ENCODE data around the gene PLCB1.
"Not testable (repeated sequence)": the region's sequence is repeated elsewhere in the genome, so short reads cannot be mapped to it uniquely, and the experiment has no call there.

The PLCB1 gene

GRCh38 chr20:8404912-8405635 is 273.0 kb downstream of the PLCB1 start:
- DNase-seq (ENCODE audit: low read depth), result no peak

GRCh38 chr20:8406391-8406790 is 274.3 kb downstream of the PLCB1 start:
- no peak for DNase-seq (ENCODE audit: low read depth)

- DNase-seq (ENCODE audit: low read depth), result no peak
Measured at GRCh38 chr20:8408587-8409307, 276.7 kb downstream of the PLCB1 start.

GRCh38 chr20:8413691-8414090 is 281.6 kb downstream of the PLCB1 start:
- DNase-seq (ENCODE audit: low read depth), result no peak

GRCh38 chr20:8414586-8415274 is 282.7 kb downstream of the PLCB1 start:
- peak; percentile 92 for DNase-seq (ENCODE audit: low read depth)

- DNase-seq (ENCODE audit: low read depth), result peak; percentile 44
Measured at GRCh38 chr20:8421981-8422380, 289.9 kb downstream of the PLCB1 start.

- no peak for DNase-seq (ENCODE audit: low read depth)
Measured at GRCh38 chr20:8423482-8423881, 291.4 kb downstream of the PLCB1 start.

GRCh38 chr20:8424010-8424409 is 291.9 kb downstream of the PLCB1 start:
- peak; percentile 74 for DNase-seq (ENCODE audit: low read depth)

GRCh38 chr20:8425016-8425415 is 292.9 kb downstream of the PLCB1 start:
- no peak for DNase-seq (ENCODE audit: low read depth)

GRCh38 chr20:8425802-8426201 is 293.7 kb downstream of the PLCB1 start:
- no peak for DNase-seq (ENCODE audit: low read depth)

- DNase-seq (ENCODE audit: low read depth), result no peak
Measured at GRCh38 chr20:8427419-8428040, 295.5 kb downstream of the PLCB1 start.

- no peak for DNase-seq (ENCODE audit: low read depth)
Measured at GRCh38 chr20:8428988-8429387, 296.9 kb downstream of the PLCB1 start.

GRCh38 chr20:8431538-8432434 is 299.7 kb downstream of the PLCB1 start:
- DNase-seq (ENCODE audit: low read depth), result peak; percentile 47

GRCh38 chr20:8432435-8433148 is 300.5 kb downstream of the PLCB1 start:
- peak; percentile 46 for DNase-seq (ENCODE audit: low read depth)

GRCh38 chr20:8433291-8433690 is 301.2 kb downstream of the PLCB1 start:
- DNase-seq (ENCODE audit: low read depth), result no peak

GRCh38 chr20:8434326-8434876 is 302.3 kb downstream of the PLCB1 start:
- no peak for DNase-seq (ENCODE audit: low read depth)

GRCh38 chr20:8435285-8436035 is 303.4 kb downstream of the PLCB1 start:
- no peak for DNase-seq (ENCODE audit: low read depth)

GRCh38 chr20:8436938-8437337 is 304.9 kb downstream of the PLCB1 start:
- DNase-seq (ENCODE audit: low read depth), result not testable (repeated sequence)

GRCh38 chr20:8438748-8439147 is 306.7 kb downstream of the PLCB1 start:
- no peak for DNase-seq (ENCODE audit: low read depth)
